Hepatocyte (in vitro differentiated cells): ENCODE results near the gene ADCY1. TPM values are rescaled to one million over a fixed set of nuclear protein-coding genes. Genes with fewer than 3 reads are reported as not detected.

ENCODE experiments used
- DNase-seq: peaks from one replicate; pipeline ENCODE4 v3.0.0-alpha.2; 2016; ENCODE audit warnings: low spot score
- H2AFZ ChIP-seq: fragments of 200-600 bp; sonication (generic); 2 replicates; pipeline ENCODE4 v1.6.0; 2016; ENCODE audit warnings: antibody characterized with exemption, mild to moderate bottlenecking
- H3K27ac ChIP-seq: fragments of 200-600 bp; sonication (generic); 2 replicates; pipeline ENCODE4 v1.5.1; 2016; ENCODE audit warnings: mild to moderate bottlenecking
- H3K27me3 ChIP-seq: fragments of 200-600 bp; sonication (generic); 2 replicates; pipeline ENCODE4 v1.6.1; 2016
- H3K36me3 ChIP-seq: fragments of 200-600 bp; sonication (generic); replicated peaks from 2 replicates; pipeline ENCODE4 v1.5.1; 2016; ENCODE audit warnings: low read depth; ENCODE audit not compliant: insufficient read depth
- H3K4me1 ChIP-seq: fragments of 200-600 bp; sonication (generic); 2 replicates; pipeline ENCODE4 v1.5.1; 2016; ENCODE audit warnings: mild to moderate bottlenecking, moderate library complexity; ENCODE audit not compliant: insufficient read depth
- H3K4me2 ChIP-seq: fragments of 200-600 bp; sonication (generic); 2 replicates; pipeline ENCODE4 v1.6.0; 2016
- H3K4me3 ChIP-seq: fragments of 200-600 bp; sonication (generic); 2 replicates; pipeline ENCODE4 v1.5.1; 2016; ENCODE audit warnings: mild to moderate bottlenecking
- H3K79me2 ChIP-seq: fragments of 200-600 bp; sonication (generic); 2 replicates; pipeline ENCODE4 v1.6.0; 2017; ENCODE audit warnings: mild to moderate bottlenecking
- H3K9me2 ChIP-seq: fragments of 200-600 bp; sonication (generic); replicated peaks from 2 replicates; pipeline ENCODE4 v1.6.0; 2017; ENCODE audit warnings: mild to moderate bottlenecking; ENCODE audit not compliant: insufficient read depth
- H3K9me3 ChIP-seq: fragments of 200-600 bp; sonication (generic); 2 replicates; pipeline ENCODE4 v1.5.1; 2016; ENCODE audit warnings: low read depth, mild to moderate bottlenecking
- H4K20me1 ChIP-seq: fragments of 200-600 bp; sonication (generic); 2 replicates; pipeline ENCODE4 v1.6.0; 2016; ENCODE audit warnings: mild to moderate bottlenecking; ENCODE audit not compliant: insufficient read depth, poor library complexity, severe bottlenecking
- CTCF ChIP-seq: fragments of 200-600 bp; sonication (generic); IDR thresholded peaks from 2 replicates; pipeline ENCODE4 v1.5.1; 2016; ENCODE audit warnings: antibody characterized with exemption, mild to moderate bottlenecking; ENCODE audit not compliant: poor library complexity
- EZH2 ChIP-seq: fragments of 200-600 bp; sonication (generic); IDR thresholded peaks from 2 replicates; pipeline ENCODE4 v1.6.1; 2016; ENCODE audit warnings: antibody characterized with exemption, mild to moderate bottlenecking, borderline replicate concordance
- EZH2phosphoT487 ChIP-seq: fragments of 200-600 bp; sonication (generic); IDR thresholded peaks from one replicate; pipeline ENCODE4 v1.6.1; 2018; ENCODE audit warnings: antibody characterized with exemption, mild to moderate bottlenecking, low read depth, moderate library complexity; ENCODE audit not compliant: unreplicated experiment, severe bottlenecking
- WGBS: methylation state at CpG from one replicate; pipeline ENCODE4 v1.1.6; 2016; ENCODE audit warnings: low lambda C conversion rate; ENCODE audit errors: missing lambda C conversion rate; 5-methylcytosine and 5-hydroxymethylcytosine counted together
- polyA plus RNA-seq: library from polyadenylated mRNA; unstranded; fragments of >200 nt; fragmentation: Nextera tagmentation; extraction: Ambion mirVana; gene quantifications from 2 replicates; pipeline ENCODE4 v1.2.1, GENCODE V29; 2016
- total RNA-seq: library from RNA; depleted of rRNA; stranded (reverse); fragments of >200 nt; gene quantifications from 2 replicates; pipeline ENCODE4 v1.2.3, GENCODE V29; 2014

ADCY1 gene
- total and polyA plus RNA-seq, 2 experiments from 2014 or later, result 1.3 to 2.9 TPM

DNA sequence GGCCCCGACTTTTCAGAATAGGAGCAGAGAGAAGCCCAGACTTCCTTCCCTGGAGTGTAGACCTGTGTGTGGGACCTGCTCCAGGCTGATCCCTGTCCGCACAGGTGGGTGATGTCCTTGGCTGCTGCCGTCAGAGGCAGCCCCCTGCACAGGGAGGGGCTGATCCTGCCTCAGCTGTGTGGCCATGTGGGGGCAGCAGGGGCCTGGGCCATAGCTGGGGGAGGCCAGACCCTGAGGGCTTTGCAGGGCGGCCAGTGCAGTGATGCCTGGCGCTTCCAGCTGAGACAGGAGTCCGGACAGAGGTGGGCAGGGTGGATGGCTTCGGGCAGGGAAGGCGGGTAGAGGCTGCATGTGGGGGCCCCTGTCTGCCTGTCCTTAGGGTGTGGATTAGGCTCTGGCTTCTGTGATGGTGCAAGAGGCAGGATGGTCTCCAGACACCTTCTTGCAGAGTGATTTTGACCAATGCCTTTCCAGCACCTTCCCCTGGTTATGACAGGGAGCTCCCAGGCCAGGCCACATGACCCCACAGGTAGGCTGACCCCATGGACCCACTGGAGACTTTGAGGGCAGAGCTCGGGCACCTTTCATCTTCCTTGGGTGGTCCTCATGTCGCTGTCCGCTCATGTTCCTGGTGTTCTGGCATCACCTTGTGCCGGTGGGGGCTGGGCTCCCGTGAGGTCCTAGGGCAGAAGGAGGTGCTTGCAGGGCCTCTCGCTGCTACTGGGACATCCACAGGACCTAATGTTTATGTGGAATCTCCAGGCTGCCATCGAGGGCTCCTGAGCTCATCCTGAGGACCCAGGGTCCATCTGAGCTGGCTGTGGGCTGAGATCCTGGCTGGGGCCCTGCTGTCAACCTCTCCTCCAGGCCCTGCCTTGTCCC is 141.5 kb downstream of the ADCY1 start:
- H3K9me3 ChIP-seq, result no peaks in the 10 kb centered on the region
- H2AFZ ChIP-seq, result no peak overlapping the region
- H3K27me3 ChIP-seq, result no peaks in the 10 kb centered on the region
- H3K79me2 ChIP-seq, result no peaks in the 10 kb centered on the region
- 93% methylated on average over 15 of the region's 15 CpGs for WGBS
- H3K4me1 ChIP-seq, result no peaks in the 10 kb centered on the region
- DNase-seq, result no peak
- H3K27ac ChIP-seq, result no peak overlapping the region
- TF ChIP-seq EZH2, result no peak
- no peak for TF ChIP-seq CTCF
- no peak for TF ChIP-seq EZH2phosphoT487
- H3K36me3 ChIP-seq, result no peaks in the 10 kb centered on the region
- H3K9me2 ChIP-seq, result no peaks in the 10 kb centered on the region
- no peak overlapping the region for H3K4me3 ChIP-seq
- H4K20me1 ChIP-seq, result no peaks in the 10 kb centered on the region
- no peak overlapping the region for H3K4me2 ChIP-seq

GRCh38 chr7:45716380-45717203 is 142.4 kb downstream of the ADCY1 start:
- TF ChIP-seq EZH2 (no peak), EZH2phosphoT487 (no peak), CTCF (no peak)
- no peaks in the 10 kb centered on the region for H3K79me2 ChIP-seq
- no peaks in the 10 kb centered on the region for H3K4me1 ChIP-seq
- no peaks in the 10 kb centered on the region for H3K9me2 ChIP-seq
- H3K9me3 ChIP-seq, result no peaks in the 10 kb centered on the region
- no peaks in the 10 kb centered on the region for H3K36me3 ChIP-seq
- no peaks in the 10 kb centered on the region for H3K27me3 ChIP-seq
- H3K27ac ChIP-seq, result no peak overlapping the region
- no peak overlapping the region for H2AFZ ChIP-seq
- WGBS, result 91% methylated on average over 16 of the region's 16 CpGs
- H3K4me2 ChIP-seq, result no peak overlapping the region
- H4K20me1 ChIP-seq, result no peaks in the 10 kb centered on the region
- no peak for DNase-seq
- no peak overlapping the region for H3K4me3 ChIP-seq

- no peak overlapping the region for H3K27ac ChIP-seq
Measured at GRCh38 chr7:45717537-45718235, 143.5 kb downstream of the ADCY1 start.

More at GRCh38 chr7:45717537-45718235, 143.5 kb downstream of the ADCY1 start:
- no peaks in the 10 kb centered on the region for H3K79me2 ChIP-seq
- no peaks in the 10 kb centered on the region for H3K36me3 ChIP-seq
- H2AFZ ChIP-seq, result no peak overlapping the region
- H3K9me2 ChIP-seq, result no peaks in the 10 kb centered on the region
- DNase-seq, result no peak
- no peak overlapping the region for H3K4me3 ChIP-seq
- no peak for TF ChIP-seq EZH2phosphoT487
- no peak for TF ChIP-seq CTCF
- TF ChIP-seq EZH2, result no peak
- H3K27me3 ChIP-seq, result no peaks in the 10 kb centered on the region
- H3K9me3 ChIP-seq, result no peaks in the 10 kb centered on the region
- no peaks in the 10 kb centered on the region for H3K4me1 ChIP-seq
- WGBS, result 82% methylated on average over 17 of the region's 17 CpGs
- H4K20me1 ChIP-seq, result no peaks in the 10 kb centered on the region
- H3K4me2 ChIP-seq, result no peak overlapping the region
